Neural cell (in vitro differentiated cells): Measurements from ENCODE around the gene CNTNAP5. TPM values are rescaled to one million over a fixed set of nuclear protein-coding genes. Genes with fewer than 3 reads are reported as not detected.

Experiments
- H2AFZ ChIP-seq: fragments of 200-600, 300-800 bp; sonication (generic), shearing (Covaris generic); 2 replicates; pipeline ENCODE4 v1.6.0; 2014; ENCODE audit warnings: low read depth, mild to moderate bottlenecking, antibody characterized with exemption, low read length, moderate library complexity
- H3F3A ChIP-seq: fragments of 200-600 bp; shearing (Covaris generic); 2 replicates; pipeline ENCODE4 v1.6.1; 2016; ENCODE audit warnings: mild to moderate bottlenecking, moderate library complexity, mixed read lengths, antibody characterized with exemption, low read length; ENCODE audit not compliant: insufficient read depth, poor library complexity, severe bottlenecking
- H3K27ac ChIP-seq: fragments of 200-600, 300-800 bp; sonication (generic), shearing (Covaris generic); 2 replicates; pipeline ENCODE4 v1.5.1; 2014; ENCODE audit warnings: mild to moderate bottlenecking, low read length, moderate library complexity
- H3K27me3 ChIP-seq: fragments of 300-800, 200-600 bp; sonication (generic), shearing (Covaris generic); 2 replicates; pipeline ENCODE4 v1.6.0; 2014; ENCODE audit warnings: mild to moderate bottlenecking, low read depth, low read length, moderate library complexity; ENCODE audit not compliant: insufficient read depth
- H3K36me3 ChIP-seq: fragments of 300-800, 200-600 bp; sonication (generic), shearing (Covaris generic); 2 replicates; pipeline ENCODE4 v1.5.1; 2014; ENCODE audit warnings: mild to moderate bottlenecking, antibody characterized with exemption, low read length, moderate library complexity; ENCODE audit not compliant: insufficient read depth
- H3K4me2 ChIP-seq: fragments of 300-800, 200-600 bp; sonication (generic), shearing (Covaris generic); 2 replicates; pipeline ENCODE4 v1.6.0; 2014; ENCODE audit warnings: mild to moderate bottlenecking, low read length
- H3K4me3 ChIP-seq: fragments of 300-800, 200-600 bp; sonication (generic), shearing (Covaris generic); 2 replicates; pipeline ENCODE4 v1.5.1; 2014; ENCODE audit warnings: mild to moderate bottlenecking, low read length, moderate library complexity
- H3K79me2 ChIP-seq: fragments of 200-600 bp; shearing (Covaris generic); replicated peaks from 2 replicates; pipeline ENCODE4 v1.6.0; 2014; ENCODE audit warnings: mild to moderate bottlenecking, low read length, moderate library complexity; ENCODE audit not compliant: insufficient read depth
- H3K9ac ChIP-seq: fragments of 300-800, 200-600 bp; sonication (generic), shearing (Covaris generic); 2 replicates; pipeline ENCODE4 v1.6.1; 2016; ENCODE audit warnings: mild to moderate bottlenecking, low read length, mixed read lengths
- H3K9me2 ChIP-seq: fragments of 200-600 bp; shearing (Covaris generic); 2 replicates; pipeline ENCODE4 v1.6.1; 2016; ENCODE audit warnings: mild to moderate bottlenecking, low read length, mixed read lengths; ENCODE audit not compliant: insufficient read depth
- H3K9me3 ChIP-seq: fragments of 200-600, 300-800 bp; sonication (generic), shearing (Covaris generic); 2 replicates; pipeline ENCODE4 v1.6.1; 2016; ENCODE audit warnings: mild to moderate bottlenecking, mixed run types, low read length, moderate library complexity, mixed read lengths
- H4K20me1 ChIP-seq: fragments of 200-600 bp; shearing (Covaris generic); 2 replicates; pipeline ENCODE4 v1.6.1; 2016; ENCODE audit warnings: mild to moderate bottlenecking, mixed run types; ENCODE audit not compliant: insufficient read depth
- EP300 ChIP-seq: fragments of 450-650 bp; conservative IDR thresholded peaks from 2 replicates; pipeline ENCODE4 v1.6.1; 2014; ENCODE audit warnings: antibody characterized with exemption, mild to moderate bottlenecking, moderate library complexity; ENCODE audit not compliant: poor library complexity, severe bottlenecking
- EZH2 ChIP-seq: fragments of 200-600, 300-800 bp; shearing (Covaris generic), sonication (generic); IDR thresholded peaks from 2 replicates; pipeline ENCODE4 v1.6.1; 2014; ENCODE audit warnings: antibody characterized with exemption, low read length, borderline replicate concordance, mild to moderate bottlenecking; ENCODE audit not compliant: insufficient read depth, poor library complexity, severe bottlenecking
- MXI1 ChIP-seq: fragments of 450-650 bp; conservative IDR thresholded peaks from 2 replicates; pipeline ENCODE4 v1.6.1; 2014; ENCODE audit warnings: antibody characterized with exemption, mild to moderate bottlenecking; ENCODE audit not compliant: poor library complexity, severe bottlenecking
- POLR2AphosphoS5 ChIP-seq: IDR thresholded peaks from 2 replicates; pipeline ENCODE4 v1.6.1; 2012
- RAD21 ChIP-seq: fragments of 450-650 bp; conservative IDR thresholded peaks from 2 replicates; pipeline ENCODE4 v1.6.1; 2014; ENCODE audit warnings: antibody characterized with exemption, mild to moderate bottlenecking, moderate library complexity
- SMC3 ChIP-seq: fragments of 450-650 bp; conservative IDR thresholded peaks from 2 replicates; pipeline ENCODE4 v1.6.1; 2014; ENCODE audit warnings: antibody characterized with exemption, mild to moderate bottlenecking, moderate library complexity; ENCODE audit not compliant: poor library complexity
- TAF1 ChIP-seq: IDR thresholded peaks from 2 replicates; pipeline ENCODE4 v1.6.1; 2012; ENCODE audit warnings: low read depth
- polyA plus RNA-seq: library from polyadenylated mRNA; depleted of rRNA; stranded (reverse); fragments of >200 nt; gene quantifications from 2 replicates; pipeline ENCODE4 v1.2.3, GENCODE V29; 2014
- TF ChIP-seq, protein P1 (sequence below): fragments of 450-650 bp; IDR thresholded peaks from 2 replicates; pipeline ENCODE4 v1.5.1; 2014; ENCODE audit warnings: antibody characterized with exemption, mild to moderate bottlenecking, moderate library complexity; ENCODE audit not compliant: poor library complexity, severe bottlenecking
- TF ChIP-seq, protein P2 (sequence below): IDR thresholded peaks from 2 replicates; pipeline ENCODE4 v1.6.1; 2012; ENCODE audit warnings: borderline replicate concordance

The CNTNAP5 gene
- polyA plus RNA-seq, 1 donor from 2014 or later, result 19.3 TPM

DNA sequence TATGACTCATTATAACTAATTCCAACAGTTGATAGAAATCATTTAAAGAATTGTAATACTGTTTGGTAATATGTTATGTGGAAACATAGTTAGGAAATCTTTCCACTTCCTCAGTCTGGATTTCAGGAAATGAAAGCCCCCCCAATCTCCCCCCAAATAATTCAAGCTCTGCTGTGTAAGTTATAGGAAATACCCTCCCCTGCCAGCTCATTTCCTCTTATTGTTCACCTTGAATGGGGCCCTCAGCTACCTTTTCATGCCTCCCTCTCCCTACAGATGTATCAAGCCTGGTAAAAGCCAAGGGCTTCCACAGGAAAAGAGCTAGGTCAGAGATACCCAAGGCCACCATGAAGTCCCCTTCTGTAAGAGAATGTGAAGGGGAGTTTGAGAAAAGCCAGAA lies 155.5 kb downstream of the CNTNAP5 start:
- TF ChIP-seq POLR2AphosphoS5 (no peak), EP300 (no peak)
- Histone ChIP-seq H2AFZ (no peak overlapping the region), H3F3A (no peaks in the 10 kb centered on the region), H3K9me3 (no peaks in the 10 kb centered on the region), H3K79me2 (no peaks in the 10 kb centered on the region), H3K9me2 (no peaks in the 10 kb centered on the region), H3K36me3 (no peaks in the 10 kb centered on the region), H3K9ac (no peak overlapping the region), H3K27me3 (no peaks in the 10 kb centered on the region), H3K4me3 (no peak overlapping the region), H3K27ac (no peak overlapping the region), H4K20me1 (no peaks in the 10 kb centered on the region), H3K4me2 (no peak overlapping the region)

DNA sequence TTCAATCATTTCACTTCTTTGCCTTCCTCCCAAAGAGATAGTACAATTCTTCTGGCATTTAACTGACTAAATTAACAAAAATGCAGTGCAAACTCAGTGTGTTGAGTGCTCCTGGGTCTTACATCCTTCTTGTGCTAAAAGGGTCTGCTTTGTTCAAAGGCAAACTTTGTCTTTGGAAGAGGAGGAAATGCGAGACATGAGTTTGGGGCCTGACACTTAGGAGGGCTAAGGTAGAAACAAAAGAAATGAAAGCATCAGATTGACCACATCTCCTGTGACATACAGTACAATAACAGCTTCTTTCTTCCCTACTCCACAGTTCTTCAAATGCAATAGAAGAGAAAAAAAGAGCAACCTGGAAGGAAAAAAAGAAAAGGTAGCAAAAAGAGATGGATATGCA lies 161.7 kb downstream of the CNTNAP5 start:
- TF ChIP-seq RAD21 (no peak), EZH2 (no peak), SMC3 (no peak), EP300 (no peak), TAF1 (no peak), POLR2AphosphoS5 (no peak), MXI1 (no peak)
- TF ChIP-seq, protein P1, sequence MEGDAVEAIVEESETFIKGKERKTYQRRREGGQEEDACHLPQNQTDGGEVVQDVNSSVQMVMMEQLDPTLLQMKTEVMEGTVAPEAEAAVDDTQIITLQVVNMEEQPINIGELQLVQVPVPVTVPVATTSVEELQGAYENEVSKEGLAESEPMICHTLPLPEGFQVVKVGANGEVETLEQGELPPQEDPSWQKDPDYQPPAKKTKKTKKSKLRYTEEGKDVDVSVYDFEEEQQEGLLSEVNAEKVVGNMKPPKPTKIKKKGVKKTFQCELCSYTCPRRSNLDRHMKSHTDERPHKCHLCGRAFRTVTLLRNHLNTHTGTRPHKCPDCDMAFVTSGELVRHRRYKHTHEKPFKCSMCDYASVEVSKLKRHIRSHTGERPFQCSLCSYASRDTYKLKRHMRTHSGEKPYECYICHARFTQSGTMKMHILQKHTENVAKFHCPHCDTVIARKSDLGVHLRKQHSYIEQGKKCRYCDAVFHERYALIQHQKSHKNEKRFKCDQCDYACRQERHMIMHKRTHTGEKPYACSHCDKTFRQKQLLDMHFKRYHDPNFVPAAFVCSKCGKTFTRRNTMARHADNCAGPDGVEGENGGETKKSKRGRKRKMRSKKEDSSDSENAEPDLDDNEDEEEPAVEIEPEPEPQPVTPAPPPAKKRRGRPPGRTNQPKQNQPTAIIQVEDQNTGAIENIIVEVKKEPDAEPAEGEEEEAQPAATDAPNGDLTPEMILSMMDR, result no peak
- TF ChIP-seq, protein P2, sequence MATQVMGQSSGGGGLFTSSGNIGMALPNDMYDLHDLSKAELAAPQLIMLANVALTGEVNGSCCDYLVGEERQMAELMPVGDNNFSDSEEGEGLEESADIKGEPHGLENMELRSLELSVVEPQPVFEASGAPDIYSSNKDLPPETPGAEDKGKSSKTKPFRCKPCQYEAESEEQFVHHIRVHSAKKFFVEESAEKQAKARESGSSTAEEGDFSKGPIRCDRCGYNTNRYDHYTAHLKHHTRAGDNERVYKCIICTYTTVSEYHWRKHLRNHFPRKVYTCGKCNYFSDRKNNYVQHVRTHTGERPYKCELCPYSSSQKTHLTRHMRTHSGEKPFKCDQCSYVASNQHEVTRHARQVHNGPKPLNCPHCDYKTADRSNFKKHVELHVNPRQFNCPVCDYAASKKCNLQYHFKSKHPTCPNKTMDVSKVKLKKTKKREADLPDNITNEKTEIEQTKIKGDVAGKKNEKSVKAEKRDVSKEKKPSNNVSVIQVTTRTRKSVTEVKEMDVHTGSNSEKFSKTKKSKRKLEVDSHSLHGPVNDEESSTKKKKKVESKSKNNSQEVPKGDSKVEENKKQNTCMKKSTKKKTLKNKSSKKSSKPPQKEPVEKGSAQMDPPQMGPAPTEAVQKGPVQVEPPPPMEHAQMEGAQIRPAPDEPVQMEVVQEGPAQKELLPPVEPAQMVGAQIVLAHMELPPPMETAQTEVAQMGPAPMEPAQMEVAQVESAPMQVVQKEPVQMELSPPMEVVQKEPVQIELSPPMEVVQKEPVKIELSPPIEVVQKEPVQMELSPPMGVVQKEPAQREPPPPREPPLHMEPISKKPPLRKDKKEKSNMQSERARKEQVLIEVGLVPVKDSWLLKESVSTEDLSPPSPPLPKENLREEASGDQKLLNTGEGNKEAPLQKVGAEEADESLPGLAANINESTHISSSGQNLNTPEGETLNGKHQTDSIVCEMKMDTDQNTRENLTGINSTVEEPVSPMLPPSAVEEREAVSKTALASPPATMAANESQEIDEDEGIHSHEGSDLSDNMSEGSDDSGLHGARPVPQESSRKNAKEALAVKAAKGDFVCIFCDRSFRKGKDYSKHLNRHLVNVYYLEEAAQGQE, result no peak
- H3K36me3 ChIP-seq, result no peaks in the 10 kb centered on the region
- no peaks in the 10 kb centered on the region for H3F3A ChIP-seq
- H2AFZ ChIP-seq, result no peak overlapping the region
- H3K4me3 ChIP-seq, result no peak overlapping the region
- H3K79me2 ChIP-seq, result no peaks in the 10 kb centered on the region
- H3K9ac ChIP-seq, result no peak overlapping the region
- H3K9me3 ChIP-seq, result no peaks in the 10 kb centered on the region
- no peaks in the 10 kb centered on the region for H3K27me3 ChIP-seq
- H3K9me2 ChIP-seq, result no peaks in the 10 kb centered on the region
- H3K27ac ChIP-seq, result no peak overlapping the region
- no peak overlapping the region for H3K4me2 ChIP-seq
- no peaks in the 10 kb centered on the region for H4K20me1 ChIP-seq

DNA sequence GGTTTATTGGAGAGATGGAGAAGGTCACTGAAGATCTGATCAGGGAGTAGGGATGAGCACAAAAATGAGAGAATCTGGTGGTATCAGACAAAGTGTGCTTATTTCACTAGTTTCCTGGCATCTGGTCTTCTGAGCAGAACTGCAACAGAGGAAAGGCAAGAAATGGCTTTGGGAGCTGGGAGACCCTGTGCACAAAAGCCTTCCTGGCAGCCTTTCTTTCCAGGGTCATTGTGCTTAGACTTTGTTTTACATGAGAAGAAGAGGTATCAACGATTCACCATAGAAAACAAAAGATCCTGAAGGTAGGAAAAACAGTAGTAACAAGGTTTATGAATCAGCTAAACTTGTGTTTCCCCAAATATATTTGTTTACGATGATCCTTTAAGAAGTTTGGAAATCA lies 162.9 kb downstream of the CNTNAP5 start:
- no peak for TF ChIP-seq POLR2AphosphoS5
- TF ChIP-seq EP300, result no peak
- TF ChIP-seq SMC3, result no peak
- TF ChIP-seq, protein P2, result no peak
- no peak for TF ChIP-seq MXI1
- TF ChIP-seq TAF1, result no peak
- TF ChIP-seq EZH2, result no peak
- Histone ChIP-seq H3K36me3 (no peaks in the 10 kb centered on the region), H2AFZ (no peak overlapping the region), H3K9me3 (no peaks in the 10 kb centered on the region), H3K9me2 (no peaks in the 10 kb centered on the region), H3K27me3 (no peaks in the 10 kb centered on the region), H3K27ac (no peak overlapping the region), H3K9ac (no peak overlapping the region), H3K4me2 (no peak overlapping the region), H3K4me3 (no peak overlapping the region), H4K20me1 (no peaks in the 10 kb centered on the region), H3K79me2 (no peaks in the 10 kb centered on the region), H3F3A (no peaks in the 10 kb centered on the region)
